ENCODE data around the gene TSPAN31.

- TF ChIP-seq POLR2A (IDR thresholded peaks at IDR 0.05; ENCODE audit: low read depth, low read length) (no peak), POLR2AphosphoS5 (IDR thresholded peaks at IDR 0.05; ENCODE audit: low read depth, low read length) (no peak), TAF1 (IDR thresholded peaks at IDR 0.05; ENCODE audit: low read depth, low read length) (no peak)
Observed at GRCh38 chr12:57781801-57782200, 37.0 kb downstream of the TSPAN31 start.
